WTC11 (cell line): ENCODE results near the gene MYO5B. TPM values are rescaled to one million over a fixed set of nuclear protein-coding genes. Genes with fewer than 3 reads are reported as not detected.

Source experiments
- ATAC-seq: fragments of 200-7000 bp; cut with Tn5 transposase; 2 replicates; pipeline ENCODE4 v1.10.0; 2021; ENCODE audit warnings: mild to moderate bottlenecking, moderate library complexity
- CTCF ChIA-PET: fragments of 300-600 bp; sonication (Branson Sonifier 250); formaldehyde crosslinking; loops from one replicate; lab custom pipeline; 2021; ENCODE audit warnings: antibody characterized with exemption; lab: Charles Lee
- POLR2A ChIA-PET: fragments of 350-600 bp; sonication (Branson Sonifier 250); formaldehyde crosslinking; loops from one replicate; lab custom pipeline; 2021; ENCODE audit warnings: antibody characterized with exemption; lab: Charles Lee
- DNase-seq: peaks from one replicate; pipeline ENCODE4 v3.0.0; 2021; ENCODE audit warnings: low spot score
- H3K27ac Mint-ChIP-seq: 2 replicates; pipeline ENCODE4 v1.8.0; 2021; ENCODE audit warnings: mixed read lengths
- H3K27me3 Mint-ChIP-seq: 2 replicates; pipeline ENCODE4 v1.8.0; 2021; ENCODE audit warnings: low read depth, mild to moderate bottlenecking, moderate library complexity, mixed read lengths
- H3K36me3 Mint-ChIP-seq: 2 replicates; pipeline ENCODE4 v1.8.0; 2021; ENCODE audit warnings: mixed read lengths
- H3K4me1 Mint-ChIP-seq: 2 replicates; pipeline ENCODE4 v1.8.0; 2022; ENCODE audit warnings: mixed read lengths
- H3K4me3 Mint-ChIP-seq: 2 replicates; pipeline ENCODE4 v1.8.0; 2021; ENCODE audit warnings: mild to moderate bottlenecking, moderate library complexity, mixed read lengths
- H3K9me3 Mint-ChIP-seq: 2 replicates; pipeline ENCODE4 v1.8.0; 2021; ENCODE audit warnings: mixed read lengths
- ELF4 ChIP-seq: sonication (generic); formaldehyde crosslinking; IDR thresholded peaks from 2 replicates; pipeline ENCODE4 v1.8.1; 2022; ENCODE audit warnings: low read depth, mild to moderate bottlenecking, moderate library complexity, missing genetic modification reagents
- EMX1 ChIP-seq: fragments of 250-450 bp; sonication (Bioruptor Pico); IDR thresholded peaks from 2 replicates; pipeline ENCODE4 v1.8.0; 2021; ENCODE audit warnings: mild to moderate bottlenecking
- FOXK1 ChIP-seq: sonication (generic); formaldehyde crosslinking; IDR thresholded peaks from 2 replicates; pipeline ENCODE4 v1.8.0; 2022; ENCODE audit warnings: mild to moderate bottlenecking, moderate library complexity, missing genetic modification reagents
- GTF2I ChIP-seq: fragments of 250-450 bp; sonication (Bioruptor Pico); conservative IDR thresholded peaks from 2 replicates; pipeline ENCODE4 v1.4.0; 2021; ENCODE audit warnings: mild to moderate bottlenecking
- JUN ChIP-seq: sonication (generic); formaldehyde crosslinking; IDR thresholded peaks from 2 replicates; pipeline ENCODE4 v1.8.0; 2023; ENCODE audit warnings: mild to moderate bottlenecking, missing genetic modification reagents
- MXD4 ChIP-seq: fragments of 250-450 bp; sonication (Bioruptor Pico); IDR thresholded peaks from 2 replicates; pipeline ENCODE4 v1.8.0; 2021; ENCODE audit warnings: mild to moderate bottlenecking, moderate library complexity, borderline replicate concordance
- SOX15 ChIP-seq: fragments of 250-450 bp; sonication (Bioruptor Pico); IDR thresholded peaks from 2 replicates; pipeline ENCODE4 v1.9.0; 2021; ENCODE audit warnings: mild to moderate bottlenecking
- ZNF232 ChIP-seq: sonication (generic); formaldehyde crosslinking; IDR thresholded peaks from 2 replicates; pipeline ENCODE4 v1.8.0; 2022; ENCODE audit warnings: mild to moderate bottlenecking, missing genetic modification reagents
- ZNF671 ChIP-seq: fragments of 250-450 bp; sonication (Bioruptor Pico); IDR thresholded peaks from 2 replicates; pipeline ENCODE4 v1.8.0; 2021; ENCODE audit warnings: mild to moderate bottlenecking
- total RNA-seq: library from RNA; stranded (reverse); gene quantifications from 3 replicates; pipeline ENCODE4 v1.2.3, GENCODE V29; 2021
- TF ChIP-seq, protein P1 (sequence below): sonication (generic); formaldehyde crosslinking; conservative IDR thresholded peaks from 2 replicates; pipeline ENCODE4 v1.8.1; 2023; ENCODE audit warnings: mild to moderate bottlenecking, low read depth, missing genetic modification reagents, moderate library complexity
- TF ChIP-seq, protein P2 (sequence below): sonication (generic); formaldehyde crosslinking; IDR thresholded peaks from 2 replicates; pipeline ENCODE4 v1.8.1; 2023; ENCODE audit warnings: mild to moderate bottlenecking, moderate library complexity, missing genetic modification reagents
- TF ChIP-seq, protein P3 (sequence below): sonication (generic); formaldehyde crosslinking; IDR thresholded peaks from 2 replicates; pipeline ENCODE4 v1.8.0; 2023; ENCODE audit warnings: missing genetic modification reagents
- TF ChIP-seq, protein P4 (sequence below): fragments of 250-450 bp; sonication (Bioruptor Pico); IDR thresholded peaks from 2 replicates; pipeline ENCODE4 v1.9.0; 2021; ENCODE audit warnings: mild to moderate bottlenecking
- TF ChIP-seq, protein P5 (sequence below): sonication (generic); formaldehyde crosslinking; IDR thresholded peaks from 2 replicates; pipeline ENCODE4 v1.8.1; 2023; ENCODE audit warnings: mild to moderate bottlenecking, missing genetic modification reagents, moderate library complexity
- TF ChIP-seq, protein P6 (sequence below): fragments of 250-450 bp; sonication (Bioruptor Pico); conservative IDR thresholded peaks from 2 replicates; pipeline ENCODE4 v1.9.0; 2021; ENCODE audit warnings: mild to moderate bottlenecking

The MYO5B gene
- total RNA-seq, 1 experiment from 2014 or later = 8.7 TPM

DNA sequence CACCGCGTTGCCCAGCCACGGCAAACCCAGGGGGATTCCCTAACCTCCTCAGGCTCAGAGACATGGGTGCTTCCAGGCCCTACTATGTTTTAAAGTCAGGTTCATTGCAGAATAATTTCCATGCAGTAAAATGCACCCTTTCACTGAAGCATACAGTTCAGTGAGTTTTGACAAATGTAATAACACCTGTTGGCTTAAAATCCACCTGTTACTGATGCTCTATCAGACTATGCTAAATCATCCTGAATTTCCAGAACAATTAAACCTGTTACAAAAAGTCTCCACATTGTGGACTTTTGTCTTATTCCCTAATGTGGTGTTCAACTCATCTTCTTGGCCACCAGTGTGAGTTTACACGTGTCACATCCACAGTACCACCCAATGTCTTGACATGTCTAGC, 234.6 kb downstream of the MYO5B start (continued):
- TF ChIP-seq, protein P1, sequence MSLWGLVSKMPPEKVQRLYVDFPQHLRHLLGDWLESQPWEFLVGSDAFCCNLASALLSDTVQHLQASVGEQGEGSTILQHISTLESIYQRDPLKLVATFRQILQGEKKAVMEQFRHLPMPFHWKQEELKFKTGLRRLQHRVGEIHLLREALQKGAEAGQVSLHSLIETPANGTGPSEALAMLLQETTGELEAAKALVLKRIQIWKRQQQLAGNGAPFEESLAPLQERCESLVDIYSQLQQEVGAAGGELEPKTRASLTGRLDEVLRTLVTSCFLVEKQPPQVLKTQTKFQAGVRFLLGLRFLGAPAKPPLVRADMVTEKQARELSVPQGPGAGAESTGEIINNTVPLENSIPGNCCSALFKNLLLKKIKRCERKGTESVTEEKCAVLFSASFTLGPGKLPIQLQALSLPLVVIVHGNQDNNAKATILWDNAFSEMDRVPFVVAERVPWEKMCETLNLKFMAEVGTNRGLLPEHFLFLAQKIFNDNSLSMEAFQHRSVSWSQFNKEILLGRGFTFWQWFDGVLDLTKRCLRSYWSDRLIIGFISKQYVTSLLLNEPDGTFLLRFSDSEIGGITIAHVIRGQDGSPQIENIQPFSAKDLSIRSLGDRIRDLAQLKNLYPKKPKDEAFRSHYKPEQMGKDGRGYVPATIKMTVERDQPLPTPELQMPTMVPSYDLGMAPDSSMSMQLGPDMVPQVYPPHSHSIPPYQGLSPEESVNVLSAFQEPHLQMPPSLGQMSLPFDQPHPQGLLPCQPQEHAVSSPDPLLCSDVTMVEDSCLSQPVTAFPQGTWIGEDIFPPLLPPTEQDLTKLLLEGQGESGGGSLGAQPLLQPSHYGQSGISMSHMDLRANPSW (CRISPR knock-in tag) = no peak
- TF ChIP-seq, protein P2, sequence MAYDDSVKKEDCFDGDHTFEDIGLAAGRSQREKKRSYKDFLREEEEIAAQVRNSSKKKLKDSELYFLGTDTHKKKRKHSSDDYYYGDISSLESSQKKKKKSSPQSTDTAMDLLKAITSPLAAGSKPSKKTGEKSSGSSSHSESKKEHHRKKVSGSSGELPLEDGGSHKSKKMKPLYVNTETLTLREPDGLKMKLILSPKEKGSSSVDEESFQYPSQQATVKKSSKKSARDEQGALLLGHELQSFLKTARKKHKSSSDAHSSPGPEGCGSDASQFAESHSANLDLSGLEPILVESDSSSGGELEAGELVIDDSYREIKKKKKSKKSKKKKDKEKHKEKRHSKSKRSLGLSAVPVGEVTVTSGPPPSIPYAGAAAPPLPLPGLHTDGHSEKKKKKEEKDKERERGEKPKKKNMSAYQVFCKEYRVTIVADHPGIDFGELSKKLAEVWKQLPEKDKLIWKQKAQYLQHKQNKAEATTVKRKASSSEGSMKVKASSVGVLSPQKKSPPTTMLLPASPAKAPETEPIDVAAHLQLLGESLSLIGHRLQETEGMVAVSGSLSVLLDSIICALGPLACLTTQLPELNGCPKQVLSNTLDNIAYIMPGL (CRISPR knock-in tag) = no peak
- no peak for TF ChIP-seq EMX1 (CRISPR knock-in tag)
- TF ChIP-seq ZNF232 (CRISPR knock-in tag) = no peak
- TF ChIP-seq GTF2I = no peak
- no peak for TF ChIP-seq MXD4
- TF ChIP-seq, protein P3, sequence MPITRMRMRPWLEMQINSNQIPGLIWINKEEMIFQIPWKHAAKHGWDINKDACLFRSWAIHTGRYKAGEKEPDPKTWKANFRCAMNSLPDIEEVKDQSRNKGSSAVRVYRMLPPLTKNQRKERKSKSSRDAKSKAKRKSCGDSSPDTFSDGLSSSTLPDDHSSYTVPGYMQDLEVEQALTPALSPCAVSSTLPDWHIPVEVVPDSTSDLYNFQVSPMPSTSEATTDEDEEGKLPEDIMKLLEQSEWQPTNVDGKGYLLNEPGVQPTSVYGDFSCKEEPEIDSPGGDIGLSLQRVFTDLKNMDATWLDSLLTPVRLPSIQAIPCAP (CRISPR knock-in tag) = no peak
- no peak for TF ChIP-seq JUN (CRISPR knock-in tag)

DNA sequence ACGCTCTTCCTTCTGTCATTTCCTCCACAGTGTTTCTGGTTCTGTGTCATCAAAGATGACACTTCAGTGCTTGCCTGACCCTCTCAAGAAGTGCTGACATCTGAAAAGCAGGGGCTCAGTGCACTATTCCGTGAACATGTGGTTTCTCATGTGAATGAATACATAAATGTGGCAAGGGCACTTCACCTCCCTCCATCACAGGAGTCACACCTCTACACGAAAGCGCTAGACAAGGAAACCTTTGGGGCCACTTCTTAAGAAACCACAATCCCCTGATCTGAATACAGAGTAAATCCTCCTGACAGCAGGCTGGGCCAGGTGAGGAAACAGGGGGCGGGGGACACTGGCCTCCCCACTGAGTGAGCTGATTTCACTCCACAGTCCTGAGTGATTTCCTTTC, 235.8 kb downstream of the MYO5B start:
- no peaks in the 10 kb centered on the region; the same call in 1 of the 2 replicates for H3K27me3 Mint-ChIP-seq
- ATAC-seq (no peak), DNase-seq (no peak)
- ChIA-PET CTCF (no interaction called here), POLR2A (no interaction called here)
- no peaks in the 10 kb centered on the region for H3K9me3 Mint-ChIP-seq
- H3K27ac Mint-ChIP-seq = no peak overlapping the region; the same call in 1 of the 2 replicates
- H3K4me3 Mint-ChIP-seq = no peak overlapping the region
- no peaks in the 10 kb centered on the region for H3K4me1 Mint-ChIP-seq
- TF ChIP-seq MXD4 (no peak), ELF4 (CRISPR knock-in tag) (no peak), SOX15 (CRISPR knock-in tag) (no peak), ZNF671 (no peak), FOXK1 (CRISPR knock-in tag) (no peak)
- TF ChIP-seq, protein P4, sequence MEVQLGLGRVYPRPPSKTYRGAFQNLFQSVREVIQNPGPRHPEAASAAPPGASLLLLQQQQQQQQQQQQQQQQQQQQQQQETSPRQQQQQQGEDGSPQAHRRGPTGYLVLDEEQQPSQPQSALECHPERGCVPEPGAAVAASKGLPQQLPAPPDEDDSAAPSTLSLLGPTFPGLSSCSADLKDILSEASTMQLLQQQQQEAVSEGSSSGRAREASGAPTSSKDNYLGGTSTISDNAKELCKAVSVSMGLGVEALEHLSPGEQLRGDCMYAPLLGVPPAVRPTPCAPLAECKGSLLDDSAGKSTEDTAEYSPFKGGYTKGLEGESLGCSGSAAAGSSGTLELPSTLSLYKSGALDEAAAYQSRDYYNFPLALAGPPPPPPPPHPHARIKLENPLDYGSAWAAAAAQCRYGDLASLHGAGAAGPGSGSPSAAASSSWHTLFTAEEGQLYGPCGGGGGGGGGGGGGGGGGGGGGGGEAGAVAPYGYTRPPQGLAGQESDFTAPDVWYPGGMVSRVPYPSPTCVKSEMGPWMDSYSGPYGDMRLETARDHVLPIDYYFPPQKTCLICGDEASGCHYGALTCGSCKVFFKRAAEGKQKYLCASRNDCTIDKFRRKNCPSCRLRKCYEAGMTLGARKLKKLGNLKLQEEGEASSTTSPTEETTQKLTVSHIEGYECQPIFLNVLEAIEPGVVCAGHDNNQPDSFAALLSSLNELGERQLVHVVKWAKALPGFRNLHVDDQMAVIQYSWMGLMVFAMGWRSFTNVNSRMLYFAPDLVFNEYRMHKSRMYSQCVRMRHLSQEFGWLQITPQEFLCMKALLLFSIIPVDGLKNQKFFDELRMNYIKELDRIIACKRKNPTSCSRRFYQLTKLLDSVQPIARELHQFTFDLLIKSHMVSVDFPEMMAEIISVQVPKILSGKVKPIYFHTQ = no peak
- TF ChIP-seq, protein P5, sequence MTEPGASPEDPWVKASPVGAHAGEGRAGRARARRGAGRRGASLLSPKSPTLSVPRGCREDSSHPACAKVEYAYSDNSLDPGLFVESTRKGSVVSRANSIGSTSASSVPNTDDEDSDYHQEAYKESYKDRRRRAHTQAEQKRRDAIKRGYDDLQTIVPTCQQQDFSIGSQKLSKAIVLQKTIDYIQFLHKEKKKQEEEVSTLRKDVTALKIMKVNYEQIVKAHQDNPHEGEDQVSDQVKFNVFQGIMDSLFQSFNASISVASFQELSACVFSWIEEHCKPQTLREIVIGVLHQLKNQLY (CRISPR knock-in tag) = no peak
- TF ChIP-seq, protein P6, sequence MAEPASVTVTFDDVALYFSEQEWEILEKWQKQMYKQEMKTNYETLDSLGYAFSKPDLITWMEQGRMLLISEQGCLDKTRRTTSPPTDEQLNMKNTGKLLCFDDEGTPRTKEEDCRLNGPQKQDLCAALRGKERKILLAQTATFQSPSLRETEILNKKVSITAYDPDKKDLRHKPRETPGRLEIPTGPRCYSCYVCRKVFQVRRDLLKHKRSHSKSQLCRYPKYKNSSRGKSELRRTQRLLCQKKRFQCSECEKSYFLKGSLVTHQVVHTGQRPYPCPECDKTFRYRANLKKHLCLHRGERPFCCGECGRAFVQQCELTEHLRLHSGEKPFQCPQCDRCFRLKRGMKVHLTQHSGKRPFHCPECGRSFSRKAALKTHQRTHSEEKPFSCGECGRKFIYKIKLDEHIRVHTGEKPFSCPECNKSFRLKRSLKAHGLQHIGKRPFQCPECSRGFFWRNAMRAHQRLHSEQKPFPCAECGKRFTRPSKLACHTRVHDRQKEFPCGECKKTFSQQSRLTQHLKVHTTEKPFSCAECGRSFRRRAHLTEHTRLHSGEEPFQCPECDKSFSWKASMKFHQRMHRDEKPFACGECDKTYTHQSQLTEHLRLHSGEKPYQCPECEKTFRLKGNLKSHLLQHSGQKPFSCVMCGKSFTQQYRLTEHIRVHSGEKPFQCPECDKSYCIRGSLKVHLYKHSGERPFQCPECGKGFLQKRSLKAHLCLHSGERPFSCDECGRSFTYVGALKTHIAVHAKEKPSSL (CRISPR knock-in tag) = no peak
- no peaks in the 10 kb centered on the region for H3K36me3 Mint-ChIP-seq
